HG02884 (cell line): ENCODE results near the gene LRRFIP2.
"Not testable (repeated sequence)": the region's sequence is repeated elsewhere in the genome, so short reads cannot be mapped to it uniquely, and the experiment has no call there.

Source experiments
- ATAC-seq: cut with Tn5 transposase; IDR thresholded peaks from one replicate; pipeline ENCODE4 v1.9.1; 2021; ENCODE audit warnings: mild to moderate bottlenecking, moderate library complexity; ENCODE audit not compliant: unreplicated experiment

Gene LRRFIP2

DNA sequence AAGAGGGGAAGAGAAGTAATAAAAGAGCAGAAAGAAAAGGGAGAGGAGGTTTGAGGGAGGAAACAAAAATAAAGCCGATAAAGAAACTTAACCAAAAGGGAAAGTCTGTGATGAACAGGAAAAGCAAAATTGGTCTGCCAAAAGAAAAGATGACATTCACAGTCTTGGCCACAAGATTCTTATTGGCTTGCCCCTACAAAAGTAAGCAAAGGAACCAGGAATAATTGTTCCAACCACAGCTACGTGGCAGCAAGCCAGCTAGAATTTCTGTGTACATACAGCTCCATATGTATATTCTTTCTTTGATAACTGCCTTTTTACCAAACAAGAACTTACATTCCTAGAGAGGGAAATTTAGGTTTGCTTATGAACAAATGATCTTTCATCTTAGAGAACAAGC, 101.5 kb downstream of the LRRFIP2 start:
- ATAC-seq: no peak

DNA sequence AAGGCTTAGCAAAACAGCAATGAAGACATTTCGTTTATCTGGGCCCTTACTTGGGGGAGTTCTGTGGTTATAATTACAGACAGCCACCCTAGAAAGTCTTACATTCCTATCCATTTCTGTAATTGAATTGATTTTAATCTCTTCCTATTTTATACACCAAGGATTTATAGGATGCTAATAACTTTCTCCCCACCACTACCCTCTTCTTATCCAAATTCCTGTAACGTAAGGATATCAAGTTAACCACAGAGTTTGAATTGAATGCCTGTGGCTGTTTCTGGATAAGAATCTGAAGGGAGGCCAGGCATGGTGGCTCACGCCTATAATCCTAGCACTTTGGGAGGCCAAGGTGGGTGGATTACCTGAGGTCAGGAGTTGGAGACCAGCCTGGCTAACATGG, 102.5 kb downstream of the LRRFIP2 start:
- no peak for ATAC-seq

DNA sequence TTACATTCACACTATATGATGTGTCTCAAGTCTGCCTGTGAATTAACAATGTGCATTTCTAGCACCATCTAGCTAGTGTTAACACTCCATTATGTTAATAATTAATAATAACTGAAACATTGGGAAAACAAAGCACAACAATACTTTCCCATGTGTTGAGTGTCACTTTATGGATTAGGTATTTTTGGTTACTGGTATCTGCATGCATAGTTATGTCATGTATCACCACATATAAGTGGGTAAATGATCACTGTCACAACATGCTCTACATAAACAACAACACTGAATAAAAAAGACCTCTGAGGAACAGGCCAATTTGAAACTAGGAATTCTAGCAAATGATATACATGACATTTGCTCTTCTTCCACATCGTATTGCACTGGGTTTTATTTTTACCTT, 106.4 kb downstream of the LRRFIP2 start:
- ATAC-seq: no peak

DNA sequence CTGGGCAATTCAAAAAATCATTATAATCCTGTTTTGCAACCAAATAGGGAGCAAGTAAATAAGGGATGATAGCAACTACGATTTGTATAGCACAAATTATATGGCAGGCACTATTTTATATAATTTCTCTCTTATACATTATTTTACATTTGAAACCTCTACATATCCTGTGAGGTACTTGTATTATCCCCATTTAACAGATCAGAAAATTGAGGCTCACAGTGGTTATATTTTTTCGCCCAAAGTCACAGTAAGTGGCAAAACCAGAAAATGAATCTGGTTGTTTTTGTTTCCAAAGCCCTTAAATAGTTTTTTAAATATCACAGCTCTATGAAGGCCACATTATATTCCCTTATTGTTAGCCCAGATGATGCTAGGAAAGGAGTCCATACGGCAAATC, 106.8 kb downstream of the LRRFIP2 start:
- no peak for ATAC-seq

DNA sequence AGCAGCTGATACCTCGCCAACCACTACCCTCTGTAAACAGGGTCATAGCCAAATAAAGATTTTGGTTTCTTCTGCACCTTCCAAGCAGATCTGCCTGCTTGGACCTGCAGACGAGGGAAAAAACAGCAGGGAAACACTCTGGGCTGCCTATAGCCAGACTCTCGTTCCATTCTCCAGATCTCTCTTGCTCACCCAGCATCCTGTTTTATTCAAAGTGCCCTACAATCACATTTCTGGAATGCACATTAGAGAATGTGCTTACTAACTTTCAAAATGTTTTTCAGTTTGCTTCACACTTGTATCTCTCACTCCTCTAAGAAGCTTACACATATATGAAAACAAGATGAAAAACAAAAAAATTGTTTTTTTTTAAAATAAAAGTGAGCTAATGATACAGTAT, 109.6 kb downstream of the LRRFIP2 start:
- ATAC-seq: no peak

DNA sequence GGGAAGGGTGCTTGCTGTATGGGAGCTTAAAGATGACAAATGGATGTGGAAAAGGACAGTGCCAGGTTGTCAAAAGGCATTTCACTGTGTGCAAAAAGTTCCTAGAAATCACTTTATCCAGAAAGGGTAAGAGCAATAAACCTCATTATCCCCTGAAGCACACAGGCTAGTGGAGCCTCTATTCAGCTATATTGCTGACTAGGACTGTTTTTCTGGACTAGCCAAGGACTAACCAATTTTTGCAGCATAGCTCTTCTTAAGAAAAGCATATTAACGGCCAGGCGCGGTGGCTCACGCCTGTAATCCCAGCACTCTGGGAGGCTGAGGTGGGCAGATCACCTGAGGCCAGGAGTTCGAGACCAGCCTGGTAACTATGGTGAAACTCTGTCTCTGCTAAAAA, 116.3 kb downstream of the LRRFIP2 start:
- no peak for ATAC-seq

DNA sequence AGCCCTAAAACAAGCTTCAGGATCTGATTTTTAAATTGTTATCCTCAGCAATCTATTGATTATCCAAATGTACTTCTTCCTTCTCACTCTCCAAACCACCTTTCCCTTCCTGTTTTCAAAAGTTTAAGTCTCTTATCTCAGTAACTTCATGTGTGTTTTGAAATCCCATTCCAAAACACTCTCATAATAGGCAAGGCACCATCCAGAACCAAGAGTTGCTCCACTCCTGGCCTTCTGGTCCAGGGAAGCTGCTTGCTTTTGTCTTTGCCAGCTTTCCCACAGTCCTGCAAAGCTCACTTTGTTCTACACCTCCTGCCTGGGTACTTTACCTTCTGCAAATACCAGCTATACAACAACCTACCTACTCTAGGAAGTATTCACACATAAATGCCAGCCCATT, 117.6 kb downstream of the LRRFIP2 start:
- no peak for ATAC-seq

DNA sequence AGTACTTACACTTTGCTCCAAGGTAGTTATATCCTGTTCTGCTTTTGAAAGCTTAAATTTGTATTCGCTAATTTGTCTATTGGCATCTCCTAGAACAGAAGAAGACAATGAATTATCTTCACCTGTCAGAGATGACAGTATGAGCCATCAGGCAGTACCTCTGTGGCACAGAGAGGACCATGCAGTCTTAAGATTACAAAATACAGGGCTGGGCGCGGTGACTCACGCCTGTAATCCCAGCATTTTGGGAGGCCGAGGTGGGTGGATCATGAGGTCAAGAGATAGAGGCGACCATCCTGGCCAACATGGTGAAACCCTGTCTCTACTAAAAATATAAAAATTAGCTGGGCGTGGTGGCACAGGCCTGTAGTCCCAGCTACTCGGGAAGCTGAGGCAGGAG, 119.3 kb downstream of the LRRFIP2 start:
- not testable (repeated sequence) for ATAC-seq

DNA sequence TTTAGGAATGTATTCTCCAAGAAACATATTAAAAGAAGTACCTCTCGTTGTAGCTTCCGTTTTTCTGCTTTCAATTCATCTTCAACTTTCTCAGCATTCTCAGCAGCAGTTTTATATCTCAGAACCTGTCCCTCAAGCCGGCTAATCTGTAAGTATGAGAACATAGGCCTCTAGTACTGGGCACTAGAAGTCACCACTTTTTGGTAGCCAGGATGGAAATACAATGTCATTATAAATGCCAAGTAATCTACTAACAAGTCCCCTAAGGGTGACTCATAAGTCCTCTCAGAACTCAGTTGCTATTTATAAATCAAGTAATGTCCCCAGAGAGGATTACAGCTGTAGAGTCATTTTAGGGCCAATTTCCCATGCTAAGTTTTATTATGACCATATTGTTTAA, 120.0 kb downstream of the LRRFIP2 start:
- ATAC-seq: peak; percentile 69

DNA sequence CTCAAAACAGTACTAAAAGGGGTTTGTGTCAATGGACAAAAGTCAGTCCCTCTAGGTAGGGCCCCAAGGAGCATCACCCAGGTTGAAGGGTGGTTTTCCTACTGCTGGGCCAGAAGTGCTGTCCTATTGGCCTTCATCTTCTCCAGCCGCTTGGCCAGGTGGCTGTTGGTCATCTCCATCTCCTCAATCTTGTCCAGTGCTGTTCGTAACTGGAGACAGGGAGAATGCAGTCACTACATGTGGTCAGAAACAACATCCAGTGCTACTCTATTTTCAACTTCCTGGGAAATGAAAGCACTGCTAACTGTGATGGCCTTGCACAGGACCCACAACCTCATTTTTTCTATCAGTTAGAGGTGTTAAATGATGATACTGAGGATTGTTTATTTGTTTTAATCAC, 120.6 kb downstream of the LRRFIP2 start:
- no peak for ATAC-seq

DNA sequence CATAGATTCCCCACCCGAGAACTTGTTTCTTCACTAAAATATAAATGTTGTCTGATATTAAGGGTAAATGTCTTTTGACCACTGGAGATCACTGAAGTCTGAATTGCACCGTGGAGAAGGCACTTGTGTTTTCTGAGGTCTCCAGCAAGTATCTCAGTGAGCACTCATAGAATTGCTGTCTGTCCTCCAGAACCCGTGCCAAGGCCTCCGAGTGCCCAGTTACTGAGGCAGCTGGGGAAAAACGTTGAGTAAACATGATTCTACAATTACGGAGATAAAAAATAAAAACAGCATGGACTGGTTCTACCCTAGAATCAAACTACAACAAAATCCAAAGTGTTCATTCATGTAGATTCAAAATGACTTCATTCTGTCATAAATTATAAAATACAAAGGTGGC, 121.0 kb downstream of the LRRFIP2 start:
- no peak for ATAC-seq

DNA sequence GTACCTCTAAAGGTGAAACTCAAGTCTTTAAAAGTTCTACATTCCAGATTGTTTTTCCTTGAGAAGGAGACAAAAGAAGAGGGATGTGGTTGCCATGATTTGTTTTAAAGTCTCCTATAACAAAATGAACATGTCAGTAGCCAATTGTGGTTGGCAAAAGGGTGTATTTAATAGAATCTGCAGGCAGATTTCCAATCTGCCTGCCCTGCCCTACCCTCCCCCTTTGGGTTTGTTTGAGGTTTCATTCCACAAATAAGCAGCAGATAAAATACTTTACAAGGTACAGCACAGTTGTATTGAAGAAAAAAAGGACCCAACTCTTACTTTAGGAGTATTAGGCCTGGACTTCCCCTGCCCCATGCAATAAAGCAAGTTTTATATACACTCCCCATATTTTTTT, 121.5 kb downstream of the LRRFIP2 start:
- no peak for ATAC-seq

DNA sequence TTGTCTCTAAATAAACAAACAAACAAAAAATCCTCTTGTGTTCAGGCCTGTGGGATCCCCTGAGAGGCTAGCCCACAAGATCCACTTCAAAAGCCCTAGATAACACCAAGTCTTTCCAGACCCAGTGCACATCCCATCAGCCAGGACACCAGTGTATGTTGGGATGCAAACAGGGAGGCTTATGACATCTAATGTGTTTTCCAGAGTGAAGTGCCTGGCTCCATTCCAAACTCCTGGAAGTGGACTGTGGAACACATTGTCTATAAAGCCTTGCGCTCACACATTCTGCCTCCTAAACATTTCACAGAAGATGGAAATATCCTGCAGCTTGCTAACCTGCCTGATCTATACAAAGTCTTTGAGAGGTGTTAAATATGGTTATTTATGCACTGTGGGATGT, 124.1 kb downstream of the LRRFIP2 start:
- no peak for ATAC-seq

DNA sequence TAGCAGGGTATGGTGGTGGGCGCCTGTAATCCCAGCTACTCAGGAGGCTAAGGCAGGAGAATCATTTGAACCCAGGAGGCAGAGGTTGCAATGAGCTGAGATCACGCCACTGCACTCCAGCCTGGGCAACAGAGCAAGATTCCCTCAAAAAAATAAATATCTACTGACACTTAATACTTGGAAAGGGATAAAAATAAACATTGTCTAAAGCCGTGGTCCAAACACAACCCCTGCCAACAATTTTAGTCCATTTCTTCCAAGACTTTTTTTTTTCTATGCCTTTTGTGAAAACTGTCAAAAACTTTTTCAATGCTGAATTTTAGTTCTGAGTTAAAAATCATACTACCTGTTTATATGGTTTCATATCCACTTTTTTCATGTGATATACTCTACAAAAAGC, 131.7 kb downstream of the LRRFIP2 start:
- ATAC-seq: not testable (repeated sequence)

DNA sequence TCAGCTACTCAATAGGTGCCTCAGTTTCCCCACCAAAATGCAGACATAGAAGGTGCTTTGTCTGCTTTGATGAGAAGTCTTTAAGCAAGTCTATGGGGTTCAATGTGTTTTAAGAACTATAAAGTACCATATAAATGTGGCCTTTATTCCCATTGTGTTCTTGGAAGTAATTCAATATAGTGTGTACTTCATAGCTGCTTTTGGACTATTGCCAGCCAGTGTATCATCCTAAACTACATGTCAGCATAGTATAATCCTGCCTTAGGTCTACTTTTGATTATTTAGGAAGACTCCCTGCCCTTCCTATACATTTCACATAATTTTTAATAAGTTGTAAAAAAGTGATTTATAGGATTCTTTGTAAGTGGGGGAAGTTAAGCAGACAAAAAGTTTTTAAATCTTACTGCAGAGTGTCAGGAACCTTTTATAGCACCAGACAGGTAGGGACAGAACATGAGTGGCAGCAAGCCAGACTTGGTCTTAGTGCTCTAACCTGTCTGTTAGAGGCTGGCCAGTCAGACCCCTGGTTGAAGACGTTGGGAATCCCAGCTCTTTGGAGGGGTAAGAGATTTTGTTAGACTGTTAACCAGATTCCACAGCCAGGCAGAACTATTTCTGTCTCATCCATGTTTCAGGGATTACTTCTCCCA, 132.7 kb downstream of the LRRFIP2 start:
- ATAC-seq: no peak

DNA sequence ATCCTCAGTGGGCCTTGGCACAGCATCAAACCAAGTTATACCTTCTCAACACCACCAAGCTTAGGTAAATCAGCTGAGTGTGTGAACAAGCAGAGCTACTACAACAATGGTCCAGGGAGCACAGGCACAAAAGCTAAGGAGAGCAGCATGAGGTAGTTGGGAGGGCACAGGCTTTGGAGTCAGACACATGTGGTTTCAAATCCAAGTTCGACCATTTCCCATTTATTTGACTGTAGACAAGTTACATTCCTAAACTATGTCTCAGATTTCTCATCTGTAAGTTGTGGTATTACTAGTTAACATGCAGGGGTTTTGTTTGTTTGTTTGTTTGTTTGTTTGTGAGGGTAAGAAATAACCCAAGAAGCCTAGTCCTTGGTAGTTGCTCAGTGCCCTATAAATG, 134.2 kb downstream of the LRRFIP2 start:
- ATAC-seq: no peak

DNA sequence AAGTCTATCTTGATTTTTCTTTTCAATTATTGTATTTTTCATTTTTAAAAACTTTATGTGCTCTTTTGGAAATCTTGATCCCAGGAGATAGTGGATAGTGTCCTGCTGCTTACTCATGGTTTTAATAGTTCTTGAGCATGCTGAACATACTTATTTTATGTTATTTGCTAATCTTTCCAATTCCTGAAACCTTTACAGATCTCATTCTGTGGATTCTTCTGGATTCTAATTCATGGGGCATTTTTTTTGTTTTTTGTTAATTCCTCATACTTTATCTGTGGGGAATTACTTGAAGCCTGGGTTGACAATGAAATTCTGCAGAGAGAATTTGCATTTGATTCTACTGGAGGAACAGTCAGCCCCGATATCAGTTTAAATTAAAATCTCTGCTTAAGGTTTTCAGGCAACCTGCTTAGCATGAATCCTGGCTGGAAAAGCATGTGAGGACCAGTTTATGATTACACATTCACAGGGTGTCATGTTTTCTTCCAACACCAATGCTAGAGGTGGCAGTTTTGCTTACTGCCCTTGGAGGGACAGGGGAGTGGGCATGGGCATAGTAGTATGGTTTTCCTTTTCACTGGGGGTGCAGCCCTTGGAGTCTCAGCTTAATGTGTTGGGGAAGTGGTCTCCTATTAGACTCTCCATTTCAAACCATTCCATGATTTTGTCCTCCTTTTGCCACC, 135.1 kb downstream of the LRRFIP2 start:
- no peak for ATAC-seq

DNA sequence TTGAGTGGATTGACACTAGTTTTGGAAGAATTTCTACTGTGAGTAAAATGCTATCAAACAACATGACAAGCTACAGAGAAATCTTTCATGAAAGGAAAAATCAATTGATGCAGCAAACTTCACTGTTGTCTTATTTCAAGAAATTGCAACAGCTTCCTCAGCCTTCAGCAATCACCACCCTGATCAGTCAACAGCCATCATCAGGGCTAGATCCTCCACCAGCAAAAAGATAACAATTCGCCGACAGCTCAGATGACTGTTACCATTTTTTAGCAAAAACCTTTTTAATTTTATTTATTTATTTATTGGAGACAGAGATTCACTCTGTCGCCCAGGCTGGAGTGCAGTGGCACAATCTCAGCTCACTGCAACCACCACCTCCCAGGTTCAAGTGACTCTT, 137.0 kb downstream of the LRRFIP2 start:
- ATAC-seq: no peak

DNA sequence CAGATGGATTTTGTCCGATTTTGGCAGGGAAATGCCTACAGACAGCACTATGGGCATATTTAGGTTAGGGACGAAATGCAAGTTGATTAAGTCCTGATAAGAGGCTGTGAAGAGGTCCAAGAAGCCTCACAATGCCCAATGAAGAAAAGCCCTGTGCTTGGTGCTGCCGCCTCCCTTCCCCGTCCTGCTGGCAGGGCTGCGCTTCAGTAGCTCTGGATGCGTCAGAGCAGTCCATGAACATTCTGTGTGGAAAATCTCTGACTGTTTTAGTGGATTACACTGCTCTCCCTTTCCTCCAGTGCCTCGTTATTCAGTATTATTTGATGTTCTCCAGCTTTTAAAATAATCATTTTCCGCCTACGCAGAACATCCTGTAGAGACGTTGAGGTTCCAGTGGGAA, 141.4 kb downstream of the LRRFIP2 start:
- ATAC-seq: no peak

DNA sequence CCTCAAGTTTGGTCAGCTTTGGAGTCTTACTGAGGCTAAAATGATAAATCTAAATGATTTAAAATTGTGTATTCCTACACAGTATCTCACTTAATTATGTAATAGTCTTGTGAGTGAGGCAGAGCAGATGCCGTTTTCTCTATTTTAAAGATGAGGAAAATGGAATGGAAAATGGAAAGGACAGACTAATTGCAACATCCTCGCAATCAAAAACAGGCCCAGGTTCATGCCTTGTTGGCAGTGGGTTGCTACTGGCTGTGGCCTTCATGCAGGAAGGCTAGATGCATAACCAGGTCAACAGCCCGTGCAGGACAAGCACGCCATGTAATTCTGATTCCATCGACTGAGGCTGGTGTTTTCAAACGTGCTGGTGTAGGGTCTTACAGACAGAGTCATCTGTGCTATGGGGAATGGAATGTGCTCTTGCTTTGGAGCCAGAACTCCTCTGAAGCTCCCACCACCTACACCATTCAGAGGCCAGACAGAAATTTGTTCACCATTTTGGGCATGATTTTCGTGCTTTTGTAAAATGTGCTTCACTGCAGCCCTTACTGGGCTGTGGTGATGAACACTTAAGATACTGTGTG, 143.2 kb downstream of the LRRFIP2 start:
- no peak for ATAC-seq

DNA sequence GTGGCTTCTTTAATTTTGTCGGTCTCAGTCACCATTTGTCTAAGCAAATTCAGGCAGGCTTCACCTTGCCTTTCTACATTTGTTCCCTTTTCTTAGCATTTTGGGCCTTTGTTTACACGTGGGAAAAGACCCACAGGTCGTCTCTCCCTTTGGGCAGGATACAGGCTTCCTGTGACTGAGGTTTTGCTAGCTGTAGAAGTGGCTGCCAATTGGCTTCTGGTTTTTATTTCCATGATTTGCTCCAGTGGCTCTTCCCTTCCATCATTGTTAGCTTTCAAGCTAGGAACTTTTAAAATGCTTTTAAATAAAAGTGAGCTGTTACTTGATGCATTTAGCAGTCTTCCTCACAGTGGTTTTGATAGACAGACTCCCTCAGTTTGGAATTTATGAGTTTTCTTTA, 143.8 kb downstream of the LRRFIP2 start:
- ATAC-seq: no peak

DNA sequence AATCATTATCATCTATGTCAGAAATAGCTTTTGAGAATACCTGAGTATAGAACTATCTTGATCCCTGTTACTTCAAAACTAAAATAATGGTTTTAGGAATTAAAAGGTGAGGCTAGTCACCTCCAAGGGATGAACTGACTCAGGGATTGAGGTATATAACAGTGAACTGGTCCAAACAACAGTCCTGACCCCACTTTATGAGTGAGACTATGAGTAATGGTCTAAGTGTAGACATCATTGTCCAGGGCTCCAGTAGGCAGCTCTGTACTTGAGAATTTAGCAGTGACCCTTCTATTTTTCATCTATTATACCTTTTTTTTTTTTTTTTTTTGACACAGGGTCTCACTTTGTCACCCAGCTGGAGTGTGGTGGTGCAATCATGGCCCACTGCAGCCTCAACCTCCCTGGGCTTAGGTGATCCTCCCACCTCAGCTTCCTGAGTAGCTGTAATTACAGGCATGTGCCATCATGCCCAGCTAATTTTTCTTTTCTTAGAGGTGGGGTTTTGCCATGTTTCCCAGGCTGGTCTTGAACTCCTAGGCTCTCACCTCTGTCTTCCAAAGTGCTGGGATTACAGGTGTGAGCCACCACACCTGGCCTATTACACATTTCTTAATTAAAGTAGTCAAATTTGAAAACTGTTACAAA, 144.7 kb downstream of the LRRFIP2 start:
- ATAC-seq: no peak
